GM15510 (cell line): Measurements from ENCODE around the gene ZNF629.

Source experiments
- POLR2A ChIP-seq: IDR thresholded peaks from 3 replicates; pipeline ENCODE4 v1.6.1; 2011; ENCODE audit warnings: borderline replicate concordance; ENCODE audit not compliant: insufficient read length; ENCODE audit errors: extremely low read depth

Gene ZNF629

GRCh38 chr16:30747799-30748633 is 39.0 kb downstream of the ZNF629 start, which contains the start of gene PHKG2:
Gene PHKG2, plus strand, starts transcription at chr16:30748425. Its CDS starts 396 bp downstream, at chr16:30748821.
- peak; percentile 85 for TF ChIP-seq POLR2A

GRCh38 chr16:30747331-30747730 is 39.7 kb downstream of the ZNF629 start:
- no peak for TF ChIP-seq POLR2A

- no peak for TF ChIP-seq POLR2A
These were observed 40.3 kb downstream of the ZNF629 start for GRCh38 chr16:30746638-30747175.

- TF ChIP-seq POLR2A: no peak
These were observed 41.9 kb downstream of the ZNF629 start for GRCh38 chr16:30745082-30745481.

- no peak for TF ChIP-seq POLR2A
These were observed 42.8 kb downstream of the ZNF629 start for GRCh38 chr16:30744183-30744582.

GRCh38 chr16:30743716-30744115 is 43.3 kb downstream of the ZNF629 start:
- no peak for TF ChIP-seq POLR2A

- TF ChIP-seq POLR2A: no peak
These were observed 45.5 kb downstream of the ZNF629 start for GRCh38 chr16:30741461-30741914.

GRCh38 chr16:30740364-30741251 is 46.4 kb downstream of the ZNF629 start:
- no peak for TF ChIP-seq POLR2A

- no peak for TF ChIP-seq POLR2A
These were observed 47.7 kb downstream of the ZNF629 start for GRCh38 chr16:30738984-30739951.

- no peak for TF ChIP-seq POLR2A
These were observed 49.0 kb downstream of the ZNF629 start for GRCh38 chr16:30737794-30738648.

- no peak for TF ChIP-seq POLR2A
These were observed 49.8 kb downstream of the ZNF629 start for GRCh38 chr16:30736995-30737793.

- no peak for TF ChIP-seq POLR2A
These were observed 55.6 kb downstream of the ZNF629 start for GRCh38 chr16:30731411-30731810.

GRCh38 chr16:30728899-30729672 is 57.9 kb downstream of the ZNF629 start:
- TF ChIP-seq POLR2A: no peak
